ENCODE measurements around the gene PRAC1.
A peak's percentile ranks its signal among the peaks of the same experiment; 100 is the strongest.

The PRAC1 gene

DNA sequence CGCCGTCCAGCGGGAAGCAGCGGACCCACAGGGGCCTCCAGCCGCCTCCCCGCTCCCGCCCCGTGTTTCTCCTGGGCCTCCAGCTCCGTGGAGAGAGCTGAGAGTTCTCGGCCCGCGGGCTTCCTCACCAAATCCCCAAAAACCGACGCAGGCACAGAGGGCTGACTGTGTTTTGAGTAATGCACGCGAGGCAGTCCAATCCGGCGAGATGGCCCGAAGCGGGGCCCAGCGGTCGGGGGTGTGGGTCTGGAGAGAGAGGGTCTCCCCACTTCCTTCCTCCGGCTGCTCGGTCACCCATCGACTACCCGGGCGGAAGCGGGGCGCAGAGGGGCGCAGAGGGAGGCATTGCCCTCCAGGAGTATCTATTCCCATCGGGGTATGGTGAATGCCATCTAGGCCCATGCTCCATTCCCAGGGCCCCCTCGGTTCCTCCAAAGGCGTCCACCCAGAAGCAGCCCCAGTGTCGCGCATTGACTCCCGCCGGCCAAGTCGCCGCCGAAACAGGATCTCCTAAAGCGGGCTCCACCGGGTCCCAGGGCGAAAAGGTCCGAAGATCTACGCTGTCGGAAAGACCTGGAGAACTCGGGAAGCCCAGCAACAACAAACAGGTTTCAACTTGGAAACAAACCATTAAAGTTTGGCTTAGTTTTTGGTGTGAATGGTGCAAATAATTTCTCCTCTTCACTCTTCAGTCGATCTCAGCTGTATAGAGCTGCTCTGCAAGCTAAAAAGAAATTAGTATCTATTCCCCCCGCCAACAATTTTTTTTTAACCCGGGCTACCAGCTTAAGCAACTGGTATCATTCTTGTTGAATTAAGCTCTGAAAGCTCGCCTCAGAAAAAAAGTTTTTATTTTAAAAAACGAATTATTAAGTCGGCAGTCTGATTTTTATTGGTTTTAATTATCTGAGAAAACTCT lies 25.4 kb upstream of the PRAC1 start:
- DNase-seq (ENCODE audit: low spot score): no peak

DNA sequence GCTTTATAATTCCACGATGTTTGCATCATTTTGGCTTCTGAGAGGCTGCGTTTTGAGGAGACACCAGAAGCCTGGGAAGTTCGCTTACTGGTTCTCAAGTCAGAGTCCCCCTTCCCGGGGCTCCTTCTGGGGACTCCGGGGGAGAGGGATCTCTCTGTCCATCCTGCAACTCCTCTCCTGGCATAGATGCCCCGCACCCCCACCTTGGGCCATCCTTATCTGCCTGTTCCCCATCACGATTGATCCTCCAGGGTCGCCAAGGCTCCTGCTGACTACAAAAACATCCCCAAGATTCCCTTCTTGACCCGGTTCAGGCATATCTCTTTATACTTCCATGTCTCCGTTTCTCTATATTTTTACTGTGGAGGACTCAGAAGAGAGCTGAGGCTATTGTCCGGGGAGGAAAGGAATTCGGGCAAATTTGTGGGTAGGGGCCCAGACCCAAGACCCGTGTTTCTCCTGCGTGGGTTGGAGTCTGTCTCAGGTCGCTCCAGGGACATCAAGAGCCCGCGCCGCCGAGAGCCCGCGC lies 24.7 kb upstream of the PRAC1 start:
- DNase-seq (ENCODE audit: low spot score): no peak

DNA sequence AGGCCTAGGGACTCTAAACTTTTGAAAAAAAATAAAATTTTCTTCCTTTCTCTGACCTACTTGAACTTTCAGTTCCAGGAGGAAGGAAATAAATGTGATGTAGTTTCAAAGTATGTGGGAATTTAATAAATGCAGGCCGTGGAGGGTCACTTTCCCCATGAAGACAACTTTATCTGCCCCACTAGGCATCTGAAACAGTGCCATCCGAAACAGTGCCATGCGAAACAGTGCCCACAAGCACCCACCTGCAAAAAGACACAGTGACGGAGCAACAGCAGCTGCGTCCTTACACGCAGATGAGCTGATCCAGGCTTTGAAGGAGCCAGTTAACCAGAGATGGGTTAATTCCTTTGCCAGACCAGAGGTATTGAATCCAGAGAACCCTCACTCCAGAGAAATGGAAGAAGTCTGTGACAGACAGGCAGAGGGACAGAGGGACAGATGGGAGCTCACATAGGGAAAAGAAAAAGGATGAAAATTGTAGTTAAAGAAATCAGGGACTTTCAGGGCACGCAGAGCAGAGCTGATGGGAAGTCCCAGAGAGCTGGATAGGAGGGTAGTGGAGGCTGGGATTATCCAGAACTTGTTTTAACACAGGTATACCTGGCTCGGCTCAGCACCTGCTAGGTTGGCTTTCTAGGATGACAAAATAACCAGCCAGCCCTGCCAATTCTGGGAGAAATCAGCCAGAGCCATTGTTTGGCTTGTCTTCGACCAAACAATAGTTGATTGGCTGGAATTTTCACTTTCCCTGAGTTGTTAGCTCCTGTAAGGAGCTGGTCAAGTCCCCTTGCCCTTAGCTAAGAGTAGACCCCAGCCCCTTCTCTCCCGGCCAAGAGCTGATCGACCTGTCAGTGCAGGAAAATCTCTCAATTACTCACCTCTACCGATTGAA lies 23.3 kb upstream of the PRAC1 start:
- no peak for DNase-seq (ENCODE audit: low spot score)

GRCh38 chr17:48740537-48740936 lies 18.2 kb upstream of the PRAC1 start:
- DNase-seq (ENCODE audit: low spot score): no peak

GRCh38 chr17:48738803-48739526 lies 16.6 kb upstream of the PRAC1 start:
- no peak for DNase-seq (ENCODE audit: low spot score)

- no peak for DNase-seq (ENCODE audit: low spot score)
These were observed 16.1 kb upstream of the PRAC1 start for GRCh38 chr17:48738424-48738802.

GRCh38 chr17:48737330-48738043 lies 15.2 kb upstream of the PRAC1 start:
- no peak for DNase-seq (ENCODE audit: low spot score)

- DNase-seq (ENCODE audit: low spot score): no peak
These were observed 12.7 kb upstream of the PRAC1 start for GRCh38 chr17:48735062-48735351.

DNA sequence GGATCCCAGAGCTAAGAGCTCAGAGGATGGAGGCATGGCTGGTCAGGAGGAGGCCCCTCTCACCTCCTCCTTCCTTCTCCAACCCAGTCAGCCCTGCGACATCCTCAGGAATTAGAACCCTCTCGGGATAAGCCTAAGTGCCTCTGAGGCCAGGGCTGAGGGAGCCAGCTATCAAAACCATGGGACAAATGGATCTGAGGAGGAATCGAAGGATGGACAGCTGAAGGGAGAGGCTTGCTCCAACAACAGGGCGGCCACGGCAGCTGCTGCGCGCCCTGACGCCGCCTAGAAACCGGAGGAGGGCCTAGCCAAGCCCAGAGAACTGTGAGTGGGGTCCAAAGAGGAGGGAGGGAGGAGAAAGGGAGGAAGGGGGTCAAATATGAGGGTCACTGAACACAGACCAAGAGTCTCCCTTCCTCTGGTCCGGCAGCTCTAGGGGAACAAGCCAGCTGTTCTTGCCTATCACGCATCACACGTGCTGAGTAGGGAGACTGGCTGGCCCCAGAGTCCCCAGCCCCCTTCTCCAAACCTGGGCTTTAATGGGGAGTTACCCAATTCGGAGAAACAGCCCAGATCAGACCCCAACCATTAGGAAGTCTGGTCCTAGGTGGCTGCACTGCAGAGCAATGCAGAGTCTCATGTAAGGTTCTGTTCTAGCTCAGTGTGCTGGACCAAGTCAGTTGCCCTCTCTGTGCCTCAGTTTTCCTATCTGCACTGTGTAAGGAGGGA lies 12.2 kb upstream of the PRAC1 start:
- no peak for DNase-seq (ENCODE audit: low spot score)

GRCh38 chr17:48733632-48734328 lies 11.5 kb upstream of the PRAC1 start:
- DNase-seq (ENCODE audit: low spot score): no peak

- DNase-seq (ENCODE audit: low spot score): no peak
These were observed 10.6 kb upstream of the PRAC1 start for GRCh38 chr17:48732688-48733629.

- DNase-seq (ENCODE audit: low spot score): no peak
These were observed 9.0 kb upstream of the PRAC1 start for GRCh38 chr17:48731355-48731754.

DNA sequence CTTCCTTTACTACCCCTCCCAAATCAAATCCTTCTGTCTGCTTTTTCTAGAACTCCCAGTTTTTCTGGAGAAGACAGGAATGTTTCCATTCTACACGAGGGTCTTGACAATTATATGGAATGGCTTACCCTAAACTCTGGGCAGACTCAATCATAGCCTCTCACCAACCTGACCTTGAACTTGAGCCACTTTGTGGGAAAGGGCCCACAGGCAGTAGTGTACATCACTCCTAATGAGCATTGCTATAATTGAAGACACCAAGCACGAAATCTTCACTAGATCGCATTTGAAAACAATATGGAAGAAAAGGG lies 7.9 kb upstream of the PRAC1 start:
- no peak for DNase-seq (ENCODE audit: low spot score)

DNA sequence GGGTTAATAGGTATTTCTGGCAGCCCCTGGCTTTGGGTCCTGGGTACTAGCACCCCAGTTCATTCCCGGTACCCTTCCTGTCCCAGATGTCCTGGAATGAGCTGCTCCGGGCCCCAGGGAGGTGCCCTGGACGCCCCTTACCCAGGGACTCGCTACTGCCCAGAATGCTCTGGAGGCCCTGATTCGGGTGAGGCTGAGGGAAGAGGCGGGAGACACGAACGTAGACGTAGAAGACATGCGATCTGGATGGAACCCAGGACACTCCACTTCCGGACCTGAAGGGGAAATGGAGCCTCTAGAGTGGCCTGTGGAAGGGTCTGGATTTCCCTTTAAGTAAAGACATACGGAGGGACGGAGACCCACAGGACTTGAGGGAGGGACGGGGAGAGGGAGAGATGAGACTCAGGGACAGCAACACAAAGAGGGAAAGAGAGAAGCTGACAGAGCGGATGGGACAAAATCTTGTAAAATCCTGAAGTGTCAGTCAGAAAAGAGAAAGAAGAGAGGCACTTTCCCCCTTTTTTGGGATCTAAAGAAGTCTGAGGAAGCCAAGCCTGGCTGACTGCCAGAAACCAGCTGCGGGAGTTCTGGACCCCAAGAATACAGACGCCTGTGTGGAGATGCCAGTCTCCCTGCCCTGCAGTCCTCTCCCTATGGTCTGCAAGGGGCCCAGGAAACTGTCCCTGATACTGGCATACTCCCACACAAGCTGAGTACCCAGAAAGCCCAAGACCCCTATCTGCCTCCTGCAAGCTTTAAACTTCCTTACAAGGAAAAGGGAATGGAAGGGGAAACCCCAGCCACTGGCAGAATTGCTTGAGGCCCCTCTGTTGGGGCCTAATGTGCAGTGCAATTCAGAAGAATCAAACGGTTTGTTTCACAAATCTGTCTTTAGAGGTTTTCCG lies 7.3 kb upstream of the PRAC1 start:
- DNase-seq (ENCODE audit: low spot score): no peak

GRCh38 chr17:48728232-48729231 lies 6.2 kb upstream of the PRAC1 start, which contains the start of gene HOXB13:
TSS of gene HOXB13 (minus strand) at chr17:48728750. CDS start at chr17:48728593, 157 bp downstream.
- peak; percentile 84 for DNase-seq (ENCODE audit: low spot score)

DNA sequence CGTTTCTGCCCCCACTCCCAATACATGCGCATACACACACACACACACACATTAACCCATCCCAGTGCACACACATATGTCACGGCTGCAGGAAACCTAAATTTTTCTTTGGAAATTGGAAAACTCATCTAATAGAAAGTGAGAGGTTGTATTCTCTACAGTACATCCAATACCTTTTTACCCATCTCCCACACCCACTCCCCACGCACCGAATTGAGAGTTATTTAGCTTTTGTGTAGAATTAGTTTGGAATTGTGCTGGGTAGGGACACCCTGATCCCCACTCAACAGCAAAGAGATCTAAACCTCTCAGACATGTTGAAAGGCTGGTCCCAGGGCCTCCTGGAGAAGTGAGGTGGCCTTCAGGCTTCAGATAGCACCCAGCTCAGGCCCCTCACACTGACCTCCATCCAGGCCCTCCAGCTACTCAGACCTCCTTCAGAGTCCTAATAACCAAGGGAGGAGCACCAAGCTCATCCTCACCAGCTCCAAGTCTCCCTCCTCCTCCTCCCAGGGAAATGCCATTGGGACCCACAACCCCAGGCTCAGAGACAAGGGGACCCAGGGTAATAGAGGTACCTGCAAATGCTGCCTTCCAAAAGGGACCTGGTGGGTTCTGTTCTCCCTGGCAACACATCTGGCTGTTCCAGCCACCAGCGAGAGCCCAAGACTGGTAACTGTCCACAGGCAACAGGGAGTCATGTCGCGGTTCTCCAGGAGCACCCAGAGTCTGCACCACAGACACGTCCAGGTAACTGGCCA lies 5.3 kb upstream of the PRAC1 start:
- DNase-seq (ENCODE audit: low spot score): no peak

Measured in cerebellar cortex (tissue), 1 donor.